Retina (tissue), 1 donor: ENCODE measurements around the gene MRPL18.
"Not testable (repeated sequence)": the region's sequence is repeated elsewhere in the genome, so short reads cannot be mapped to it uniquely, and the experiment has no call there.

Experiments
- DNase-seq: peaks from one replicate; pipeline ENCODE4 v3.0.0-alpha.2; 2016

Gene MRPL18

GRCh38 chr6:159777240-159777904 is 12.9 kb upstream of the MRPL18 start:
- no peak for DNase-seq

GRCh38 chr6:159778131-159778530 is 12.1 kb upstream of the MRPL18 start:
- DNase-seq: no peak

GRCh38 chr6:159778542-159779103 is 11.6 kb upstream of the MRPL18 start:
- DNase-seq: no peak

GRCh38 chr6:159788276-159788675 is 2.0 kb upstream of the MRPL18 start:
- DNase-seq: no peak

- no peak for DNase-seq
These were observed 1.4 kb upstream of the MRPL18 start for GRCh38 chr6:159788753-159789376.

- peak; percentile 98 for DNase-seq
These were observed 704 bp upstream of the MRPL18 start, which contains the start of gene TCP1 for GRCh38 chr6:159789377-159790148. TCP1 (minus strand) TSS chr6:159789602; CDS start chr6:159789468, 134 bp downstream.

- DNase-seq: no peak
These were observed 810 bp downstream of the MRPL18 start for GRCh38 chr6:159790956-159791598.

- DNase-seq: not testable (repeated sequence)
These were observed 4.7 kb downstream of the MRPL18 start for GRCh38 chr6:159794976-159795375.

GRCh38 chr6:159797554-159797953 is 7.3 kb downstream of the MRPL18 start:
- no peak for DNase-seq

GRCh38 chr6:159800141-159800865 is 10.0 kb downstream of the MRPL18 start, which contains the start of gene PNLDC1:
PNLDC1 (plus strand) TSS chr6:159800276; CDS start chr6:159800308, 32 bp downstream.
- DNase-seq: no peak

GRCh38 chr6:159801935-159802334 is 11.7 kb downstream of the MRPL18 start:
- no peak for DNase-seq

- no peak for DNase-seq
These were observed 14.2 kb downstream of the MRPL18 start for GRCh38 chr6:159804504-159804903.

GRCh38 chr6:159805440-159806020 is 15.3 kb downstream of the MRPL18 start:
- no peak for DNase-seq

GRCh38 chr6:159806021-159806458 is 15.8 kb downstream of the MRPL18 start:
- no peak for DNase-seq

- DNase-seq: no peak
These were observed 17.0 kb downstream of the MRPL18 start for GRCh38 chr6:159807150-159807858.

GRCh38 chr6:159808647-159809046 is 18.4 kb downstream of the MRPL18 start:
- no peak for DNase-seq

GRCh38 chr6:159809149-159809548 is 18.9 kb downstream of the MRPL18 start:
- DNase-seq: no peak

- DNase-seq: no peak
These were observed 23.5 kb downstream of the MRPL18 start for GRCh38 chr6:159813781-159814180.

GRCh38 chr6:159815410-159815809 is 25.1 kb downstream of the MRPL18 start:
- peak; percentile 19 for DNase-seq

- DNase-seq: not testable (repeated sequence)
These were observed 26.5 kb downstream of the MRPL18 start for GRCh38 chr6:159816775-159817174.
